Stimulated activated naive CD4-positive, alpha-beta T cell (primary cell): Measurements from ENCODE around the gene LYZL4.

ENCODE experiments used
- DNase-seq, 6 experiments: peaks; one replicate each; lab custom pipeline; 2025; lab: John Stamatoyannopoulos, UW

LYZL4 gene, protein sequence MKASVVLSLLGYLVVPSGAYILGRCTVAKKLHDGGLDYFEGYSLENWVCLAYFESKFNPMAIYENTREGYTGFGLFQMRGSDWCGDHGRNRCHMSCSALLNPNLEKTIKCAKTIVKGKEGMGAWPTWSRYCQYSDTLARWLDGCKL

DNA sequence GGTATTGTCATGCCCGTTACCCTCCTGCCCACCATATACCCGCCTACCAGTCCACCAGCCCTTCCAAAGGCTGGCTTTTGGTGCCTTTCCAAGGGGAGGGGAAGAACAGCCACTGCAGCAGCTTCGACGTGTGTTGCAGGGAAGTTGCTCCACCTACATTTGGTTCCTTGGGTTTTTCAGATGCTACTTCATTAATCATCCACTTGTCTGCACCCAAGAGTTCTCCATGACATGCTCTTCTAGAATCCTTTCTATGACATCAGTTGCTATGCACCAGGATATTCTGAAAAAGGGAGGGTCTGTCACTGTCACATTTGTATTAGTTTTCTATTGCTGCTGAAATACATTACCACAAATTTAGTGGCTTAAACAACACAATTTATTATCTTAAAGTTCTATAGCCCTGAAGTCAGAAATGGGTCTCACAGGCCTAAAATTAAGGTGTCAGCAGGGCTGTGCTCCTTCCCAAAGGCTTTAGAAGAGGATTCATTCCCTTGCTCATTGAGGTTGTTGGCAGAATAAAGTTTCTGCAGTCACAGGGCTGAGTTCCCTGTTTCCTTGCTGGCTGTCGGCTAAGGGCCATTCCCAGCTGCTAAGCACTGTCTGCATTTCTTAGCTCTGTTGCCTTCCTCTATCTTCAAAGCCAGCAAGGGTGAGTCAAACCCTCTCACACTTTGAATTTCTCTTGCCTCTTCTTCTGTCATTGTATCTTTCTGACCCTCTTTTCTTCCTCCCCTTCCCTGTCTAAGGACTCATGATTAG, at the start of gene LYZL4:
LYZL4 (minus strand) TSS at position 241 of the 762 bp plus-strand sequence. CDS start 3,359 bp downstream, outside the sequence.
- DNase-seq = no peak

DNA sequence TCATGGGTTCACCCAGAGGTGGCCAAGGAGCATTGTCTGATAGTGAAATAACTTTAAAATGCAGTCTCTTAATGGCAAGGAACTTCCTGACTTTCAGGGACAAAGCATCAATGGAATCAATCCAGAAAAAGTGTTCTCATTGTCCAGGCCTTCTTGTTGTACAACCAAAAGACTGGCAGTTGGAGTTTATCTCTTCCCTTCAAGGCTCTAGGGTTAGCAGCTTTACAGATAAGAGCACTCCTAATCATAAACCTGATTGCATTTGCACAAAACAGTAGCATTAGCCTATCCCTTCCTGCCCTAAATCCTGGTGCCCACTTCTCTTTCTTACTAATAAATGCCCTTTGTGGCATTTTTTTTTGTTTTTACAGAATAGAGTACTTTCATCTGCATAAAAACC, 48.7 kb upstream of the LYZL4 start:
- DNase-seq = no peak

DNA sequence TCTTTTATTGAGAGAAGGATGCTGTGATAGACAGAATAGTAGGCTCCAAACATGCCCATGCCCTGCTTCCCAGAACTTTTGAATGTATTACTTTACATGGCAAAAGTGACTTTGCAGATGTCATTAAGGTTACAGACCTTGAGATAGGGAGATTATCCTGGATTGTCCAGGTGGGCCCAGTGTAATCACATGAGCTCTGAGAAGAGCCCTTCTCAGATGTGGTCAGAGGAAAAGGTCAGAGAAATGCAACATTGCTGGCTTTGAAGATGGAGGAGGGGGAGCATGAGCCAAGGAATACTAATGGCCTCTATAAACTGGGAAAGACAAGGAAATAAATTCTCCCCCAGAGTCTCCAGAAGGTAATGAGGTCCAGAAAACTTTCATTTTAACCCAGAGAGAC, 45.8 kb upstream of the LYZL4 start:
- DNase-seq = no peak

DNA sequence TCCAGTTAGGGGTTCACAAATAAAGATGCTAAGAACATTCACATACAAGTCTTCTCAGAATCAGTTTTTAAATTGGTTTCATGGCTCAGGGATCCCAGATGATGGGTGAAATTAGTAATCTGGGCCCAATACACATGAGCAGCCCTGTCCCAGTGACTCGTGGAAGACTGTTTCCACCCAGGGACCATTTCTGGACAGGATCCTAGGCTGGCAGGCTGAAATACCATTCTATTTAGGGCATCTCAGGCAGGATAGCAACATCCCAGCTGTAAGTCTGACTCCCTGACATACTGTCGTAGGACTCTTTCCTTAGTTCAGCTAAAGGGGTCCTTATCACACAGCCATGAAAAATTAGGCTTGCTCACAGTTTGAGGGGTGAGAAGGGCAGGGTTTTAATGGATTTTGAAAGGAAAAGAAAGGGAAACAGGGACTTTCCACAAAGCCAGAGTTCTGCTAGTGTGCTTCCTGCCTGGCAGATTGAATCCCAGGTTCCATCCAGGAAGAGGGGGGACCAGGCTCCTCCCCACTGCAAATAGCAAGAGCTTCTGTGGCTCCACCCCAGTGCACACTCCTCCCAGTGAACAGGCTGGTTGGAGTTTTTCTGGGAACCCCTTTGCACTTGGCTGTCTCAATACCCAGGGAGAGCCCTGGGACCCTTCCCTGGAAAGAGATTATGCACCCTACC, 41.3 kb upstream of the LYZL4 start:
- DNase-seq = no peak

DNA sequence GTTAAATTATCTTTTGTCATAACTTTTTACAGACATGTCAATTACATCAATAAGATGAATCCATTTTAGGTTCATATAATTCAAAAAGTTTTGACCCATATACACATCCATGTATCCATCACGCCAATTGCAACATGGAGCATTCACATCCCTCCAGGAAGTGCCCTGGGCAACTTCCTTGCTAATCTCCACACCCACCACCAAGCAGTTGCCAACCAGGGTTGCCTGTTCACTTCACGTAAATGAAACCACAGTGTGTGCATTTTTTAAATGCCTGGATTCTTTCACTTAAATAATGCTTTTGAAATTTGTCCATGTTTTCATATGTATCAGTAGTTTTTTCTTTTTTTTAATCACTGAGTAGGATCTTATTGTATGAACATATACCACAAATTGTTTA, 40.7 kb upstream of the LYZL4 start:
- no peak for DNase-seq

DNA sequence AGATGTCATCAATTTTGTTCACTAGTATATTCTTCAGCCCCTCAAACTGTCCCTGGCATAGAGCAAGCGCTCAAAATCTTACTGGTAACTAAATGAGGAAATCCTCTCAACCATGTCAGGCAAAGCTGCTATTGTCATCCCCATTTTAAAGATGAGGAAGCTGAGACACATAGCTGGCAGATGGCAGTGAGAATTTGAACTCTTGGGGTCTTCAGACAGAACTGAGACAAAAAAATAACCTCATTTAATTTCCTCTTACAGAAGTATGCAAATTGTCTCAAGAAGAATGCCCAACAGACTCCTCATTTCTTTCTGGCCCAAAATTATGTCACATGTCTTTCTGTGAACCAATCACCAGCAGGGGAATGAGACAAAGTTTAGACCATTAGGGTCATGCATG, 40.2 kb upstream of the LYZL4 start:
- DNase-seq = no peak

DNA sequence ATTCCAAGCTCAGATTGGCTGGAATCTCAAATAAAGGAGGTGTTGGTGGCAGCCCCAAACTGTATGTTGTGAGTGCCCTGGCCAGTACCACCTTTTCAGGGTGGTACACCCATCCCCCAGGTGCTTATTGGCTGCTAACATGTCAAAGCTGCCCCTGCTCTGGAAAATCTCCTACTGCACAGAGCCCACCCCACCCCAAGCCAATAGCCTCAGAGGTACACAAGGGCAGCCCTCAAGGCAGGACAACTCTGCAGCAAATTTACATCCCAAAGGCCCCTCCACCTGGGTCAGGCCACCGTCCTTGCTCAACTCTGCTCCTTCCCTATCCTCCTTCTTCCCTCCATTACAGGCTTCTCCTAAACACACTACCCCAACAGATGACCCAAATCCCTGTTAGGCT, 37.1 kb upstream of the LYZL4 start:
- no peak for DNase-seq

DNA sequence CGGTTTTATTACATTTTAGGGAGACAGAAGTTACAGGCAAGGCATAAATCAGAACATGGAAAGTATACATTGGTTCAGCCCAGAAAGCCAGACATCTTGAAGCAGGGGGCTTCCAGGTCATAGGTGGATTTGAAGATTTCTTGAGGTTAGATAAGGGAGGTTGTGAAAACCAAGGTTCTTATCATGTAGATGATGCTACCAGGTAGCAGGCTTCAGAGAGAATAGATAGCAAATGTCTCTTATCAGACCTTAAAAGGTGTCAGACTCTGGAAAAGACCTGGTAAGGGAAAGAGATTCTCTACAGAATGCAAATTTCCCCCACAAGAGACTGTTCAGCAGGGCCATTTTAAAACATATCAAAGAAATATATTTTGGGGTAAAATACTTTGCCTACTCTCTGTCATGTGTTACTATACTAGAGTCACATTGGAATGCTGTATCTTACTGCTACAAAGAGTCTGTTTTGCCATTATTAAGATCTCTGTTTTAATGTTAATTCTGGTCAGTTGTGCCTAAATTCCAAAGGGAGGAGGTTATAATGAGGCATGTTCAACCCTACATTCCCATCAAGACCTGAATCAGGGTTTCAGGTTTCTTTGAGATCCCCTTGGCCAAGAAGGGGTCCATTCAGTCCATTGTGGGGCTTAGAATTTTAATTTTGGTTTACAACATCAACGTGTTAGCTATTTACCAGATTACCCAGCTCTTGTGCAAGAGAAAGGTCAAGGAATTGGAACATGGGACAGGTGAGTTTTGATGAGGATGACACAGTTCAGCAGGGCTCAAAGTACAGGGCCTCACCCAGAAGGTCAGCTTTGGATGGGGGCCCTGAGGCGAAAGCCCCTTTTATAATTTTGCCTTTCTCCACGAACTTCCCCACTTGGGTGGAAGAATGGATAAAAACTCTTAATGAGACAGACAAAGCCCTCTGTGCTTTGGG, 36.0 kb upstream of the LYZL4 start:
- DNase-seq = no peak

DNA sequence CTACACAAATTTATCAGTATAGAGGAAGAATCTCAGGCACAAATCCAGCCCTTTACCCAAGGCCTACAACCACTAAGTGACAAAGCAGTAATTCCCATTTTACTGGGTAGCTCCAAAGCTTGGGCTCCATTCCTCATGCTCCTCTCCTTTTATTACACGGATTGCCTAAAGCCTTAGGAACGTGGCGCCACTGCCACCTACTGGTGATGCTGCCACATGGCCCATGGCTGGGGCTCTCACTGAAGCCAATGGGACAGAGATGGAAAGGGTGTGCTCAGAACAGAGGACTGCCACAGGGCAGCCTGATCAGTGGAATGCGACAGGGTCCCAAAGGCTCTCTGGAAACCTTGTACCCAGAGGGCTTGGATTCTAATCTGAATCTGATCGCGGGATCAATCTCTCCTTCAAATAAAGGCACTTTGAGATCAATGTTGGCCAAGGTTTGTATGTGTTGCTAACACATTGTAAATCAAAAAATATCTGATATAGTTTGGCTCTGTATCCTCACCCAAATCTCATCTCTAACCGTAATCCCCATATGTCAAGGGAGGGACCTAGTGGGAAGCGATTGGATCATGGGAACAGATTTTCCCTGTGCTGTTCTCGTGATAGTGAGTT, 33.5 kb upstream of the LYZL4 start:
- peak; percentile 40 to 83 (median 62) for DNase-seq

DNA sequence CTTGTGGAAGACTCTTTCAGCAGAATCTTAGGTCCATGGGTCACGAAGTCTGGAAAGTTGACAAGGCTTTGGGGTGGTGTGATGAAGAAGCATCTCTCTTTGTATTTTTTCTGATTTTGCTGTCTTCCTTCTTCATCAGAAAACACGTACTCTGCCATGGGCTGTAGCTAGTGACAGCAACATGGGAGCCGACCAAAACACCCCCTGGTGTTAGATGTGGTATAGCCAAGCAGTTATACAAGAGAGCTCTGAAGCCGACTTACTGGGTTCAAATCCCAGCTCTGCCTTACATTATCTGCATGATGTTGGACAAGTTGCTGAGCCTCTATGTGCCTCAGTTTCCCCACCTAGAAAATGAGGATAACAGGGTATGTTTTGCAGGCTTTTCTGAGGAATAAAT, 32.9 kb upstream of the LYZL4 start:
- DNase-seq = peak in 1 of 6 experiments; percentile 30

DNA sequence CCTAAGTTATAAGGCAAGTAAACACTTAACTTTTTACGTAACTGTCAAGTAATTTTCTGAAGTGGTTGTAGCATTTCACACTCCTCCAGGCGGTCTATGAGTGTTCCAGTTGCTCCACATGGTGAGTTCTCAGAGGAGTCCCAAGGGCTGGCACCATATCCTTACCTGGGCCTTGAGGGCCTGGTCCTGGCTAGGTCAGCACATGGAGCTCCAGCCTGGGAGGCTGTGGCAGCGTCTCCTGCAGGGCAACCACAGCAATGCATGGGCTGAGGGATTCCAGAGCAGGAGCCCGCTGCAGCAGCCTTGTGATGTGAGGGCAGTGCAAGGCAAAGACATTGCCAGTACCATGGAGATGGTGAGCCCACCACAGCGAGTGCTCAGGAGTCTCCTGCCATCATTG, 32.2 kb upstream of the LYZL4 start:
- DNase-seq = no peak

DNA sequence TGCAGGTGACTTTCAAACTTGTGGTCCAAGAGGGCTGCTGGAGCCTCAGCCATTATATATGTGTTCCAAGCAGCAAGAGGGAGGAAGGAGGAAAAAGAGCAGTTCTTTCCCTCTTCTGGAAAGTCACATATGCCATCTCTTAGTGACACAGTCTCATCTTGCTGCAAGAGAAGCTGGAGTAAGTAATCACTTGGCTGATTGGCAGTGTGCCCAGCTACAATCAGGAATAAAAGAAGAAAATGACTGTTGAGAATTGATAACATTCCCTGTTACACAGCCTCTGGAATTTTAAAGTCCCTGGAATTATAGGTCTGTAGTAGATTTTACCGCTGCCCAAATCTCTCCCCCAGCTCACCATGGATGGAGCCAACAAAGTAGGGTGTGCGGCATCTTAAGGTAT, 31.4 kb upstream of the LYZL4 start:
- DNase-seq = no peak

DNA sequence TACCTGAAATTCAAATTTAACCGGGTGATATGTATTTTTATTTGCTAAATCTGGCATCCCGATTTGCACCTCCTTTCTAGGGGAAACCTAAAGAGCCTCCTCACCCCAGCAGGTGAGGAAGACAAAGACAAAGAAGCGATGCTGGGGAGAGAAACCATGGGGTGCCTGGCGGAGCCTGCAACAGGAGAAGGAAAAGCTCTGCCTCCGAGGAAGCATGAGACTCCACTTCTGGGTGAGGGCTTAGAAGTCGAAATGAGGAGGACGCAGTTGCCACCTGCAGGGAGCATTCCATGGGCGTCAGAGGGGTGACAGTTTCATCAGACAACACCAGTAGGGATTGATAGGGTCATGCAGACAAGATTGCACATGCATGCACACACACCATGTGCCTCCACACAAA, 30.5 kb upstream of the LYZL4 start:
- no peak for DNase-seq

DNA sequence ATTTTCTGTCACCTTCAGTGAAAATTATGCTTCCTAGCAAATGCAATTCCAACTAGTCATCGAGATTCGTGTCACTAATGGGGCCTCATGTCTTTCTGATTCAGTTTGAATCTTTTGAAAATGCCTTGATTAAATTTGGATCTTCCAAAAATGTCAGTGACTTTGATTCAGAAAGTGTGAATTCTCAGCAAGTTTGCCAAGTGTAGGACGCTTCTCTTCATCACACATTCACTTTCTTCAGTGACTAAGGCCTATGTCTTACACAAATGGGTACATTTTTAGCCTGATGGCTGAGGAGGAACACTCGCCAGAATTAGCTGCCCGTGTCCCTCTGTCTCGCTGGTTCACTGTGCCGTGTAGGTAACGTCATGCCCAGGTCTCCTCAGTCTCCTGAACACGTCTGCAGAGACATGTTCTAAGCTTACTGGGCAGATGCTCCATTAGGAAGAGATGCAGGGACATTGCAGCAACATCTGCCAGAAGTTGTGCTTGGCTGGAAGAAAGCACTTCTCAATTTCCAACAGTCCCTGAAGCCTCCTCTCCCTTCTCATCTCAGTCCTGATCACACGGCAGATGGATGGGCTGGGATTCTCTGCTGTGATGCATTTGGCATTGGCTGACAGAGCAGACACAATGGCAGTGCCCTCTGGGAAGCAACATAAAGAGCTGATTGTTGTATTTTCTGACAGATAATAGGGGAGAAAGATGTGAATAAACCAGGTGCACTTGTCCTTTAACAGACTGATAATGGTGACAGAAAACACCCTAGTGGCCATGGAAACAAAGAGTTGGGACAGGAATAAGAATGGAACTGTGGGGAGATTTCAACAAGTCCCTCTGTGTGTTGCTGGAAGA, 29.1 kb upstream of the LYZL4 start:
- DNase-seq = no peak

DNA sequence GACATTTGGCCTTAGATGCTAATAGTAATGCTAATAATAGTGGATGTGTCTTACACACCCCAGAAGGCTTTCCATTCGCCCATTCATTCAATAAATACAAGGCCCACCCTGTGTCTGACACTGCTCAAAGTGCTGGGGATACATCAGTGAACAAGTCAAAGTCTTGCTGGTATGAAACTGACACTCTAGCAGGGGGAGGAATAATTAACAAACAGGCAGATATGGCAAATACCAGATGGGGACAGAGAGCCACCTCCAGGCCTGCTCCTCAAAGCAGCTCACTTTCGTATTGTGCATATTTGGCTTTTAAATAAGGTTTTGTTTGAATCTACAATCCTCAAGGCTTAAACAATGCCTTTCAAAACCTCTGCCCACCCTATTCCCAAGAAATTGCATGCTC, 28.3 kb upstream of the LYZL4 start:
- no peak for DNase-seq

DNA sequence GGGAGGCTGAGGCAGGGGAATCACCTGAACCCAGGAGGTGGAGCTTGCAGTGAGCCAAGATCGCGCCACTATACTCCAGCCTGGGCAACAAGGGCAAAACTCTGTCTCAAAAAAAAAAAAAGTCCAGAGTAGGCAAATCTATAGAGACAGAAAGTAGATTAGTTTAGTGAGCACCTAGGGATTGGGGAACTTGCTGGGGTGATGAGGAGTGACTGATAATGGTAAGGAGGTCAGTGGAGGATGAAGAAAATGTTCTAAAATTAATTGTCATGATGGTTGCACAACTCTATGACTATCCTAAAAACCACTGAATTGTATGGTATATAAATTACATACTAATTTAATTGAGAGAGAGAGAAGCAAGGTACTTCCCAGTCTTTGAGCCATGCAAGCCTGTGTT, 27.8 kb upstream of the LYZL4 start:
- DNase-seq = no peak

DNA sequence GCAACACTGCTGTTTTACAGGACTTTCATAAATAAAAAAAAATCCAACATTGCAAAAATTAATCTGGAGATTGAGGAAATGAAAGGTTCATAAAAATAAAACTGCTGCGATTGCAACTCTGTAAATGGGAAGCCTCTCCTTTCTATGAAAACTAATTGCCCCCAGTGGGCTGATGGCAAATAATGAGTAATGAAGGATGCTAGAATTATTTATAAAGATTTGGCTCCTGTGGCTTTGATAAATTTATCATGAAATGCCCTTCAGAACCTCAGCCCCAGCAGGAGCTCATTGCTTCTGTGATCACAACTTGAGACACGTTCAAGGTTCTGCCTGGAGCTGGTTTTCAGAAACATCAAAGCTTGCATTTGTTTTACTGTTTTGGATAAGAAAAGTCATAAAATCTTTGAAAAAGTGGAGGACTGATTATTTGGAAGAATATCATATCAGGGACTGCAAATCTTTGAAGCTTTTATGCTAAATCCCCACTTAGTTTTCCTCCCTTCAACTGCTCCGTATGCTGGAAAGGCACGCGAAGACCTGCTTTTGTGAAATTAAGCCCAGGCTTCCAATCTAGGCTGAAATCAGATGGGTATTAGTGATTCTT, 24.5 kb upstream of the LYZL4 start:
- DNase-seq = no peak

DNA sequence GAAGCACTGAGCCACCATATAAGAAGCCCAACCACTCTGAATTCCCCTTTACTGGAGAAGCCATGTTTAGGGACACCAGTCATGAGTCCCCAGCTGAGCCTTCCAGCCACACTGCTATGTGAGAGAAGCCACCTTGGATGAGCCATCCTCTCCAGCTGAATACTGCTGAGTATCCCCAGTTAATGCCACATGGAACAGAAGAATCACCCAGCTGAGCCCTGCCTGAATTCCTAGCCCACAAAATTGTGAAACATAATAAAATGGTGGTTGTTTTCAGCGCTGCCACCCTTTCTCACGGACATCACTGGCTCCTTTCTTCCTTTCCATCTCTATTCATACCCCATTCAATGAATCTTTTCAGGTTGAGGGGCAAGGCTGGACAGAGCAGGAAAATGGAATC, 22.1 kb upstream of the LYZL4 start:
- no peak for DNase-seq

DNA sequence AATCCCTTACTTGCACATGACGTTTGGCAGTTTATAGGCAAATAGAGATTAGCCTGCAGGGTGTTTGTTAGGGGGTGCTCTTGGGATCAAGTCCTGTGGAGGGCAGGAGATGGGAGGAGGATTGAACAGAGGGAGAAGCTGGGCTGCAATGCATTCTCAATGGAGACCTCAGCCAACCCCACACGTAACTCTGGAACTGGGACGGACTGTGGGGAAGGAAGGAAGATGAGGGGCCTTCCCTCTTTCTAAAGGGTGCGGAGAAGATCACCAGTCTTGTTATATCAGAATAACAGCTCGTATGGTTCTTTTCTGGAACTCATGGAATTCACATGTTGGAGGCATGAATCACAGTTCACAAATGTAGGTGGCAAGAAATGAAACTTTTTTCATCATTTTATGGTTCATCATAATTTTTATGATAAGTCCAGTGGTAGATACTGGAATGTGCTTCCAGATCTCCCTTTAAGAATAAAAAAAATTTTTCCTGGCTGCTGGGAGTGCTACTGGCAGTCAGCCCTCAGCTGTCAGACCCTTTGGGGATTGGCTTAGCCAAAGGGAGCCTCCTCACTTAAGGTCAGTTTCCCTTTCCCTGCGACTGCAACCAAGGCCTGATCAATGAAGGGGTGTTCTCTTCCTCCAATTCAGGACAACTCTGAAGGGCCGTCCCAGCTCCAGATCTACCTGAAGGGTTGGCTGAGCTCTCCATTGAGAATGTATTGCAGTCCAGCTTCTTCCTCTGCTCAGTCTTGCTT, 20.5 kb upstream of the LYZL4 start:
- no peak for DNase-seq

DNA sequence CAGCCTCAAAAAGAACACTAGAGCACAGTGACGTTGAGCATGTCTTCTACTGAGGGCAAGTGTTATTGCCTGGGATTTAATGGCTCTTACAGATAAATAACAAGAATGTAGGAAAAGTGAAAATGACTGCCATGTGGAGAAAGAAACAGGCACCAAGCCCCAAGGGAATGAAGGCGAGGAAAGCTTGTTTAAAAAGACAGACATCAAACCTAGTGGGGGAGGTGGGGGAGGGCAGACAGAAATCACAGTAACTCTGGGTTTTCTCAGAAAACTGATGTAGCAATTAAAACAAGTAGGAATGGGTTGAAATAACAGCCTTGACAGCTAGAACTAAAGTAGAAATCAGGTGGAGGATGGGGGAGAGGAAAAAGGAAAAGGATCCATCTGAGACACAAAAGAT, 18.4 kb upstream of the LYZL4 start:
- DNase-seq = no peak
